ENCODE measurements around the gene SOAT1.
"Not testable (repeated sequence)": the region's sequence is repeated elsewhere in the genome, so short reads cannot be mapped to it uniquely, and the experiment has no call there.

SOAT1 gene

DNA sequence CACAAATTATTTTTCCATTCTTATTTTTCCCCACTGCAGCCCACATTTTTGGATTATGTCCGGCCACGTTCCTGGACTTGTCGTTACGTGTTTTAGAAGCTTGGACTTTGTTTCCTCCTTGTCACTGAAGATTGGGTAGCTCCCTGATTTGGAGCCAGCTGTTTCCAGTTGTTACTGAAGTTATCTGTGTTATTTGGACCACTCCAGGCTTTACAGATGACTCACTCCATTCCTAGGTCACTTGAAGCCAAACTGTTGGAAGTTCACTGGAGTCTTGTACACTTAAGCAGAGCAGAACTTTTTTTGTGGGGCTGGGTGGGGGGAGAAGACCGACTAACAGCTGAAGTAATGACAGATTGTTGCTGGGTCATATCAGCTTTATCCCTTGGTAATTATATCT is 59.9 kb downstream of the SOAT1 start:
- DNase-seq (ENCODE audit: low spot score): no peak

DNA sequence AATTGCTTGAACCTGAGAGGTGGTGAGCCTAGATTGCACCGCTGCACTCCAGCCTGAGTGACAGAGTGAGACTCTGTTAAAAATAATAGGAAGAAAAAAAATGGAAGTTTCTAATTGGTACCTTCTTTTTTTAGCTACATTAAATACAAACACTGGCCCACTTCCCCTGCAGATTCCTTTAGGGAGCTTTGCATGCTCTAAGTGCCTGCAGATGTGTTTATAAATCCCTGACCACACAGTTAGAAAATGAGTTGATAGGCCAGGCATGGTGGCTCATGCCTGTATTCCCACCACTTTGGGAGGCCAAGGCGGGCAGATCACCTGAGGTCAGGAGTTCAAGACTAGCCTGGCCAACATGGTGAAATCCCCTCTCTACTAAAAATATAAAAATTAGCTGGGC is 68.0 kb downstream of the SOAT1 start:
- not testable (repeated sequence) for DNase-seq (ENCODE audit: low spot score)

DNA sequence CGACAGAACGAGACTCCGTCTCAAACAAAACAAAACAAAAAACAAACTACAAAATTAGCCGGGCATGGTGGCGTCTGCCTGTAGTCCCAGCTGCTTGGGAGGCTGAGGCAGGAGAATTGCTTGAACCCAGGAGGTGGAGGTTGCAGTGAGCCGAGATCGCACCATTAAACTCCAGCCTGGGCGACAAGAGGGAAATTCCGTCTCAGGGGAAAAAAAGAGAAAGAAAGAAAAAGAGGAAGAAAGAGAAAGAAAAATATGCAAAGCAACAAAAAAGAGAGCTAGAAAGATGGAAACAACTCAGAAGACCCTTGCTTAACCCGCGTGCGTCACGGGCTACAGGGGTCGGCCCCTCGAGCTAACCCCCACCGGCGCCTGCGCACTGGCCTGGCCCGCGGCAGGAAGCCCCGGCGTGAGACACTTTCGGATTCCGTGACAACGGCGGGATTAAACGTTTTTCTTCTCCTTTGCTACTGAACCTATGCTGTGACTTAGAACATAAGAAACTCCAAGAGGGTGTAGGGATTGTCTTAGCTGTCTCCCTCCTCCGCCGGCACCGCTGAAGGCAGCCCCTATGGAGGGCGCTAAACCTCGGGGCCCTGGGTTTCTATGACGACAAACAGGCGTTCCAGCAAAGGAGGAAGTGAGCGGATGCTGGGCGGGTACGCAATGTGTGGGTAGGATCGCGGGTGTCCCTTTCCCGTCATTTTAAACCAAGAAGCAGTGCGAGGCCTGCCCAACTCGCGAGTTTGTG is 71.9 kb downstream of the SOAT1 start, which contains the start of gene AXDND1:
Gene AXDND1, plus strand, starts transcription at position 630 of the 751 bp plus-strand sequence. CDS start 539 bp downstream, outside the sequence.
- peak; percentile 92 for DNase-seq (ENCODE audit: low spot score)

DNA sequence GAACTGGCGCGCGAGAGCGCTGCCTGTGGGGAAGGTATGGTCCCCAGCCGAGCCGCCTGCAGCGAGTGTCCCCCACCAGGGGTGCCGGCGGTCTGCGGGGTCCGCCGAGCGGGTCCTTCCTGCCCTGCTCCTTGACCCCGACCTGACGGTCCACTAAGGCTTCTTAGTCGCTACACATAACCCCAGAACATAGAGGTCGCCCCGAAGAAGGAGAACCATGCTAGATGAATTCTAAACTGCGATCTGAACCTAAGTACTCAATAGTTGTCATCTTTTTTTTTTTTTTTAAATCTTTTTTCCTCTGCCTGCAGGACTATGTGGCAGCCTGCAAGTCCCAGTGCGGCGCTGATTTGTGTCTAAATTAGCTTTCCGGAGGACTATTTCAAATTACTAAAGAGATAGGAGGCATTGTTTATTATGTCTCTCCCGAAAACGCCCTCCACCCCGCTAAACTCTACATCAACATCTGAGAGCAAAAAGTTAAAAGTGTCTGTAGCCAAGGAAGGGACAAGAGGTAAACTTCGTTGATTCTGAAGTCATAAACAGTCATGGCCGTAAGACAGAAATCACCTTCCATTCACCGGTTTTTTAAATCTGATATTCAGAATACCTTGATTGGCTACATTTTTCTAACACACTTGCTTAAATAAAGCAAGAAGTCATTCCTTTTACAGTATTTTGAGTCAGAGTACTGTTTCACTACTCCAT is 72.7 kb downstream of the SOAT1 start:
- peak; percentile 22 for DNase-seq (ENCODE audit: low spot score)

DNA sequence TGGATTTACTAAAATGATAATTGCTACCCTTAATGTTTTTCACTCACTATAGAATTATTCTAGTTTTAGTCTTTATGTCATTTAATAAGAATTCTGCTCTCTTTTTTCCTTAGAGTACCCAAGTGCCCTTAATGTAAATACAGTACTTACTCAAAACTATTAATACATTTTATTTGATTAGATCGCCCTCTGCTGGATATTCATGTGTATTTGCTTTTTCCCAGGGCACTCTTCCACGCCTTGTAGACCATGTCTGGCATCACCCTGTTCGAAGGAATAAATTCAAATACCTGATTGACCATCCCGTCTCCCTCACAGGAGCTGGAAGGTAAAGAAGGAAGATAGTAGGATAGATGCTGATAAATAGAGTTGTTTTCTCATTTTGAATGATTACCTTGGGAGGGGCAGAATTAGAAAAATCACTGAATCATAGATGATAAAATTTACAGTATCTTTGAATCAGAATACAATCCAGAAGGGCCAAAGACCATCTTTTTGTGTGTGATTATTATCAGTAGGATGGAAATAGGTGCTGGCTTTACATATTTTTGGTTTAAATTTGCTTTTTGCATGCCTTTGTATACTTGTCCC is 76.2 kb downstream of the SOAT1 start:
- peak; percentile 70 for DNase-seq (ENCODE audit: low spot score)

DNA sequence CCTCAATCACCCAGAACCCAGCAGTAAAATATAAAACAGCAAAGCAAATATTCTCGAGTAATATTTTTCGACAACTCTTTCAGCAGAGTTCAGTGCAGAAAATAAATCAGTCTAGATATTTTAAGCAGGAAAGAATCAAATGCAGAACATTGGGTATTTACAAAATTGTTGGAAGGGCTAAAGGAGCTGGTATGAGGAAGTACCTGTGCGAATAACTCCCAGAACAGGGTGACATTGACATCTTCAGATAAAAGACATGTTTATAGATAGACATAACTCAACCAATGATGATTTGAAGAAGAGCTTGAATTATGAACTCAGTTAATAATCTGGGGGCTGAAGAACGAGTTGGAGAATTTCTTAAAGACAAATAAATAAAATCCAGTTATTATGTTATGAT is 78.6 kb downstream of the SOAT1 start:
- DNase-seq (ENCODE audit: low spot score): no peak

DNA sequence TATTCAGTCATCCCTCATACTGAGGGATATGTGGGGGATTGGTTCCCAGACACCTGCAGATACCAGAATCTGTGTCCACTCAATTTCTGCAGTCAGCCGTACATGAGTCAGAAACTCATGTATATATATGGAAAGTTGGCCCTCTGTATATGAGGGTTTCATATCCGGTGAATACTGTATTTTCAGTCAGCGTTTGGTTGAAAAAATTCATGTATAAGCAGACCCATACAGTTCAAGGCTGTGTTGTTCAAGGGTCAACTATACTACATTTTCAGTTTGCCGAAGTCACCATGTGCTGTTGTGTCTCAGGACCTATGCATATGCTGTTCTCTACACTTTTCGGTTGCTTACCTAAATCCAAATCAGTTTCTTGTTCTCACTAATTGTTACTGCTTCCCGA is 82.6 kb downstream of the SOAT1 start:
- no peak for DNase-seq (ENCODE audit: low spot score)

DNA sequence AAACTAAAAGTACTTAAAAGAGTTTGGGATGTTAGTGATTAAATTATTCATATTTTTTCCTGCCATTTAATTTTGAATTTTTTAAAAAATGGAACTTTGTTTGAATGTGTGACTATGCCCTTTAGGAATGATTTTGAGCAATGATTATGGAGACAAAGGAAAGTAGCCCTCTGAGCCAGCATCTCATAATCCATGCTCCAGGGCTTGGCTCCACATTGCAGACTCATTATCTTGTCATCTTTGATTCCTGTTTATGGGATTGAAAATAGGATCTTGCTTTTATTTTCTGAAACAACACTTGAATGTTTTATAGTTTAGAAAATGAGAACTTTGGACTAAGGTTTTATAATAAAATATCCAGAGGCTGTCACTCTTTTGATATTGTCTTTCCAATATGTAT is 86.7 kb downstream of the SOAT1 start:
- no peak for DNase-seq (ENCODE audit: low spot score)

DNA sequence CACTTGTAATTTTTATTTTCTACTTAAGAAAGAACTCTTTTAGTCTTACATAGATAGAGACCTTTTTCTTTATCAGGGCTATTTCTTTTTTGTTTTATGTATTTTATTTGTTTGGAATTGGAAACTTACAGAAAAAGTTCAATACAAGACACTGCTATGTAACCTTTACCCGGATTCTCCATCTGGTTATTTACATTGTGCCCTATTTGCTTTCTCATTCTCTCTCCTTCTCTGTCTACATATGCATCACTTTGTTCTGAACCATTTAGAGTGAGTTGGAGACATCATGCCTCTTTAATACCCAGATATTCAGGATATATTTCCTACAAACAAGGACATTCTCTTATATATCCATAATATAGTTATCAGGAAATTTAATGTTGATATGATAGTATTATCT is 90.4 kb downstream of the SOAT1 start:
- DNase-seq (ENCODE audit: low spot score): no peak

DNA sequence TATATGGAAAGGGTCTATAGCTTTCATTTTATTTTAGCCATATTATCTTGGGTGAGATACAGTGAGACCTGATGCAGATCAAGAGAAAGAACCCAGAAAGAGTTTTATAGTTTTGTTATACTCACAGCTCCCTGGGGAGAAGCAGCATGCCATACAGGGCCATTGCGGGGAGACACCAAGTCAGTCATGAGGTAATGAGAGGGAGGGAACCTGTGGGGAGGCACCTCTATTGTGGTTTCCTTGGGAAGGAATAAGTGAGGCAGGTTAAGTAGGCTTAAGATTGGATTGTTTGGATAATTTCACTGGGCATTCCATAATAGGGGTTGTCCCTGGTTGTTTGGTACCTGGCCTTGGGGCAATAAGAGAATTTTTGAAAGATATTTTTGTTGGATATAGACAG is 91.9 kb downstream of the SOAT1 start:
- no peak for DNase-seq (ENCODE audit: low spot score)

DNA sequence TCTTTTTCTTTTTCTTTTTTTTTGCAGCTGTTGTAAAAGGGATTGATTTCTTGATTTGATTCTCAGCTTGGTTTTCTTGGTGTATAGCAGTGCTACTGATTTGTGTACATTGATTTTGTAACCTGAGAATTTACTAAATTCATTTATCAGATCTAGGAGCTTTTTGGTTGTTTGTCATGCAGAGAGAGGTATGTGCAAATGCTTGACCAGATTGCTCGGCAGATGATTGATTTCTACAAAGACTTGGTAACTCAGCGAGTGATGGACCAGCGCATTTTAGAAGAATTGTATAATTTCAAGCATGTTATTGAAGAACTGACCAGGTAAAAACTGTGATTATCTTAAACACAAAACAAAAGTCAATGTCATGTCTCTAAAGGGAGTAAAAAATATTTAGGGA is 100.1 kb downstream of the SOAT1 start:
- DNase-seq (ENCODE audit: low spot score): no peak

DNA sequence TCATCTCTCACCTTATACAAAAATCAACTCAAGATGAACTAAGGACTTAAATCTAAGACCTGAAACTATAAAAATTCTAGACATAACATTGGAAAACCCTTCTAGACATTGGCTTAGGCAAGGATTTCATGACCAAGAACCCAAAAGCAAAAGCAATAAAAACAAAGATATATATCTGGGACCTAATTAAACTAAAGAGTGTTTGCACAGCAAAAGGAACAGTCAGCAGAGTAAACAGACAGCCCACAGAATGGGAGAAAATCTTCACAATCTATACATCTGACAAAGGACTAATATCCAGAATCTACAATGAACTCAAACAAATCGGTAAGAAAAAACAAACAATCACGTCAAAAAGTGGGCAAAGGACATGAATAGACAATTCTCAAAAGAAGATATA is 105.8 kb downstream of the SOAT1 start:
- not testable (repeated sequence) for DNase-seq (ENCODE audit: low spot score)
